ENCODE measurements around the gene COL6A1.

DNA sequence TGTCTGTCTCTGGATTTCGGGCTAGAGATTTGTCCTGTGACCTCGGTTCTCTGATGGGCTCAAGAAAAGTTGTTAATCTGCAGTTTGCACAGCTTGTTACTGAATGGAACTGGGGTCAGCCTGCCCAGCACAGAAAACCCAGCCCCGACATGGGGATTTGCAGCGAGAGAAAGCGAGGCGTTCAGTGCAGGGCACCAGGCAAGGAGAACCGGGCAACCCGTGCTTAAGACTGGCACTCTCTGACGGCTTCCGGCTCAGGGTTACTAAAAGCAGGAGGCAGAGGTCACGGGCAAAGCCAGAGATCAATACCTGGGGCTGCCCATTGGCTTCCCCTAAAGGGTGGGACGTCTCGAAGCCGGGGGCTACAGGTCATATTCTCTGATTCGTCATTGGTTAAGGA, 29.9 kb upstream of the COL6A1 start:
- TF ChIP-seq, protein P1, sequence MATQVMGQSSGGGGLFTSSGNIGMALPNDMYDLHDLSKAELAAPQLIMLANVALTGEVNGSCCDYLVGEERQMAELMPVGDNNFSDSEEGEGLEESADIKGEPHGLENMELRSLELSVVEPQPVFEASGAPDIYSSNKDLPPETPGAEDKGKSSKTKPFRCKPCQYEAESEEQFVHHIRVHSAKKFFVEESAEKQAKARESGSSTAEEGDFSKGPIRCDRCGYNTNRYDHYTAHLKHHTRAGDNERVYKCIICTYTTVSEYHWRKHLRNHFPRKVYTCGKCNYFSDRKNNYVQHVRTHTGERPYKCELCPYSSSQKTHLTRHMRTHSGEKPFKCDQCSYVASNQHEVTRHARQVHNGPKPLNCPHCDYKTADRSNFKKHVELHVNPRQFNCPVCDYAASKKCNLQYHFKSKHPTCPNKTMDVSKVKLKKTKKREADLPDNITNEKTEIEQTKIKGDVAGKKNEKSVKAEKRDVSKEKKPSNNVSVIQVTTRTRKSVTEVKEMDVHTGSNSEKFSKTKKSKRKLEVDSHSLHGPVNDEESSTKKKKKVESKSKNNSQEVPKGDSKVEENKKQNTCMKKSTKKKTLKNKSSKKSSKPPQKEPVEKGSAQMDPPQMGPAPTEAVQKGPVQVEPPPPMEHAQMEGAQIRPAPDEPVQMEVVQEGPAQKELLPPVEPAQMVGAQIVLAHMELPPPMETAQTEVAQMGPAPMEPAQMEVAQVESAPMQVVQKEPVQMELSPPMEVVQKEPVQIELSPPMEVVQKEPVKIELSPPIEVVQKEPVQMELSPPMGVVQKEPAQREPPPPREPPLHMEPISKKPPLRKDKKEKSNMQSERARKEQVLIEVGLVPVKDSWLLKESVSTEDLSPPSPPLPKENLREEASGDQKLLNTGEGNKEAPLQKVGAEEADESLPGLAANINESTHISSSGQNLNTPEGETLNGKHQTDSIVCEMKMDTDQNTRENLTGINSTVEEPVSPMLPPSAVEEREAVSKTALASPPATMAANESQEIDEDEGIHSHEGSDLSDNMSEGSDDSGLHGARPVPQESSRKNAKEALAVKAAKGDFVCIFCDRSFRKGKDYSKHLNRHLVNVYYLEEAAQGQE (IDR thresholded peaks at IDR 0.05) = no peak
- TF ChIP-seq, protein P2, sequence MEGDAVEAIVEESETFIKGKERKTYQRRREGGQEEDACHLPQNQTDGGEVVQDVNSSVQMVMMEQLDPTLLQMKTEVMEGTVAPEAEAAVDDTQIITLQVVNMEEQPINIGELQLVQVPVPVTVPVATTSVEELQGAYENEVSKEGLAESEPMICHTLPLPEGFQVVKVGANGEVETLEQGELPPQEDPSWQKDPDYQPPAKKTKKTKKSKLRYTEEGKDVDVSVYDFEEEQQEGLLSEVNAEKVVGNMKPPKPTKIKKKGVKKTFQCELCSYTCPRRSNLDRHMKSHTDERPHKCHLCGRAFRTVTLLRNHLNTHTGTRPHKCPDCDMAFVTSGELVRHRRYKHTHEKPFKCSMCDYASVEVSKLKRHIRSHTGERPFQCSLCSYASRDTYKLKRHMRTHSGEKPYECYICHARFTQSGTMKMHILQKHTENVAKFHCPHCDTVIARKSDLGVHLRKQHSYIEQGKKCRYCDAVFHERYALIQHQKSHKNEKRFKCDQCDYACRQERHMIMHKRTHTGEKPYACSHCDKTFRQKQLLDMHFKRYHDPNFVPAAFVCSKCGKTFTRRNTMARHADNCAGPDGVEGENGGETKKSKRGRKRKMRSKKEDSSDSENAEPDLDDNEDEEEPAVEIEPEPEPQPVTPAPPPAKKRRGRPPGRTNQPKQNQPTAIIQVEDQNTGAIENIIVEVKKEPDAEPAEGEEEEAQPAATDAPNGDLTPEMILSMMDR (IDR thresholded peaks at IDR 0.05; ENCODE audit: low read depth, low read length, missing input control) = no peak
- no peak for TF ChIP-seq SP1 (IDR thresholded peaks at IDR 0.05)
- TF ChIP-seq HNF4A (conservative IDR thresholded peaks at IDR 0.05) = no peak
- TF ChIP-seq YY1 (IDR thresholded peaks at IDR 0.05) = no peak
- no peak for TF ChIP-seq MAX (IDR thresholded peaks at IDR 0.05)
- TF ChIP-seq JUND (IDR thresholded peaks at IDR 0.05) = no peak
- TF ChIP-seq ZBTB33 (IDR thresholded peaks at IDR 0.05) = no peak
- no peak for TF ChIP-seq RXRA (IDR thresholded peaks at IDR 0.05)
- no peak for TF ChIP-seq RAD21 (IDR thresholded peaks at IDR 0.05)
- TF ChIP-seq TAF1 (conservative IDR thresholded peaks at IDR 0.05) = no peak
